ENCODE data around the gene PURB.

The PURB gene

DNA sequence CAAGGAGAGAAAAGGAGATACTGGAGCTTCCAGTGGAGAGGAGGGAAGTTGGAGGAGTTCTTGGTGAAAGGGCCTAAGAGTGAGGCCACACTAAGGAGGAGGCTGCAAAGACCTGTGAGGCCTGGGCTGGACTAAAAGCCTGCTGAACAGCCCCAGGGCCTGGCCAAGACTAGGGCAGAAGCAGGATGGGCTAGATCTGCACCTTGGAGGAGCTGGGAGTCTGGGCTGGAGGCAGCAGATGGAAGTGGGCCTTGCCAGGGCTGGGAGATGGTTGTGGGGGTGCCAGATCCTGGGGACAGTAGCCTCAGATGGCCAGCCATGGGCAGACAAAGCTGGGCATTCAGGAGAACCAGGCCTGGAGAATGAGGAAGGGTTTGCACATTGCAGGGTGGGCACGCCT lies 6.5 kb upstream of the PURB start:
- H3K4me3 ChIP-seq (ENCODE audit: insufficient read depth, low read depth, low read length): no peak overlapping the region
- no peak overlapping the region for H3K27ac ChIP-seq (ENCODE audit: insufficient read depth, low read depth, low read length, poor library complexity, severe bottlenecking)
- no peaks in the 10 kb centered on the region for H3K36me3 ChIP-seq (ENCODE audit: control insufficient read depth, insufficient read depth, low read length)
- no peaks in the 10 kb centered on the region for H3K4me1 ChIP-seq (ENCODE audit: control insufficient read depth, insufficient read depth, low read length)
- no peaks in the 10 kb centered on the region for H3K27me3 ChIP-seq (ENCODE audit: control insufficient read depth, insufficient read depth, low read length, poor library complexity, severe bottlenecking)
- WGBS, 2 experiments: 74 to 91% methylated on average over 1 of the region's 1 CpG
- H3K9me3 ChIP-seq (ENCODE audit: control insufficient read depth, low read length): no peaks in the 10 kb centered on the region

GRCh38 chr7:44891372-44891771 lies 6.0 kb upstream of the PURB start:
- Histone ChIP-seq H3K9me3 (ENCODE audit: control insufficient read depth, low read length) (no peaks in the 10 kb centered on the region), H3K36me3 (ENCODE audit: control insufficient read depth, insufficient read depth, low read length) (no peaks in the 10 kb centered on the region), H3K4me1 (ENCODE audit: control insufficient read depth, insufficient read depth, low read length) (no peaks in the 10 kb centered on the region), H3K4me3 (ENCODE audit: insufficient read depth, low read depth, low read length) (no peak overlapping the region), H3K27me3 (ENCODE audit: control insufficient read depth, insufficient read depth, low read length, poor library complexity, severe bottlenecking) (no peaks in the 10 kb centered on the region), H3K27ac (ENCODE audit: insufficient read depth, low read depth, low read length, poor library complexity, severe bottlenecking) (no peak overlapping the region)
- 60 to 65% methylated on average over 2 of the region's 2 CpGs for WGBS, 2 experiments

DNA sequence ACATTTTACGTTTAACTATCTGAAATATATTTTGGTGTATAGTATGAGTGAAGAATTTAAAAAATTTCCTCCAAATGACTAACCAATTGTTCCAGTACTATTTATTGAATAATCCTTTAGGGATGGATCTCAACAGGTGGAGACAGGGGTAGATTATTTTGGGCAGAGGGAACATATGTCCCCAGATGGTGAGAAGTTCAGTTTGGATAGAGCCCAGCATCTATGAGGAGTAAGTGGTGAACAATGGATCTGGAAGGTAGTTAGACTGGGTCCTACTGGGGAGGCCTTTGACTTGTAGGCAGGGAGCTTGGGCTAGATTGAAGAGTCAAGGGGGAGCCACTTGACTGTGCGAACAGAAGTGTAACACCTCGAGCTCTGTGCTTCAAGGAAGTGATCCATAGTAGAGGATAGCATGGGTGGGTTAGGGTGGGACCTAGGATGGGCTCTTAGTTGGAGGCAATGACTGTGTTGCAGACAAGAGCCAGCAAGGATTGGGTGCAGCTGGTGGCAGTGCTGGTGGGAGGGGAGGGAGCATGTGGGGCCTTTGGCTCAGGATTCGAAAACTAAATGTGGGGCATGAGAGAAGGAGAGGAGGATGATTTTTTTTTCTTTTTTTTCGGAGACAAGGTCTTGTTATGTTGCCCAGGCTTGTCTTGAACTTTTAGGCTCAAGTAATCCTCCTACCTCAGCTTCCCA lies 3.9 kb upstream of the PURB start:
- Histone ChIP-seq H3K27ac (ENCODE audit: insufficient read depth, low read depth, low read length, poor library complexity, severe bottlenecking) (no peak overlapping the region), H3K4me1 (ENCODE audit: control insufficient read depth, insufficient read depth, low read length) (peaks cover under 1% of the 10 kb centered on the region), H3K36me3 (ENCODE audit: control insufficient read depth, insufficient read depth, low read length) (no peaks in the 10 kb centered on the region), H3K9me3 (ENCODE audit: control insufficient read depth, low read length) (no peaks in the 10 kb centered on the region), H3K27me3 (ENCODE audit: control insufficient read depth, insufficient read depth, low read length, poor library complexity, severe bottlenecking) (no peaks in the 10 kb centered on the region), H3K4me3 (ENCODE audit: insufficient read depth, low read depth, low read length) (no peak overlapping the region)
- WGBS, 2 experiments: 81 to 85% methylated on average over 4 of the region's 5 CpGs

- no peak overlapping the region for H3K27ac ChIP-seq (ENCODE audit: insufficient read depth, low read depth, low read length, poor library complexity, severe bottlenecking)
Measured at GRCh38 chr7:44887293-44887692, 2.0 kb upstream of the PURB start.

DNA sequence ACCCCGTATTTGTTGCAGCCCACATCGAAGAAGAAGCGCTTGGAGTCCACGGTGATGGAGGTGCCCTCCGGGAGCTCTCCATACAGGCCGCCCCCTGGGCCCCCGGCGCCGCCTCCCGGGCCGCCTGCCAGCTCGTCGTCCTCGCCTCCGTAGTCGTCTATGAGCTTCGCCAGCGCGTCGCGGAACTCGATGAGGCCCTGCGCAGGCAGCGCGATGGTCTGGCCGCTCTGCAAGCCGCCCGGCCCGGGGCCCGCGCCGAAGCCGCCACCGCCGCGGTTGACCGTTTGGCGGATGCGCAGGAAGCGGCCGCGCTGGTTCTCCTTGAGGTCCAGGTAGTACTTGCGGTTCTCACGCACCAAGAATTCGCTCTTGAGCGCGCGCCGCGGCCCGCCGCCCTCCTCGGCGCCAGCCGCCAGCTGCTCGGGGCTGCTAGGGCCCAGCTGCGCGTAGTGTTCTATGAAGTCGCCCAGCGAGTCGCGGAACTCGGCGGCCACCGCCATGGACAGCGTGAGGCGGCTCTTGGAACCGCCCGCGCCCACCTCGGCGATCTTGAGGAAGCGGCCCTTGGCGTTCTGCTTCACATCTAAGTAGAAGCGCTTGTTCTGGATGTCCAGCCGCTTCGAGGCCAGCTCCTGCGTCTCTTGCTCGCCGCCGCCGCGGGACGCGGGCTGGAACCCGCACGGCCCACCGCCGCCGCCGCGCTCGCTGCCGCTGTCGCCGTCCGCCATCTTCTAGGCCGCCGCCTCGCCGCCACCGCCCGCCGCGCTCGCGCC lies 523 bp downstream of the PURB start:
- H3K4me3 ChIP-seq (ENCODE audit: insufficient read depth, low read depth, low read length): peak overlapping the region; percentile 90
- 0 to 1% methylated on average over 107 of the region's 107 CpGs for WGBS, 2 experiments

More at GRCh38 chr7:44887293-44887692, 2.0 kb upstream of the PURB start:
- WGBS, 2 experiments: 90 to 96% methylated on average over 6 of the region's 6 CpGs
- Histone ChIP-seq H3K9me3 (ENCODE audit: control insufficient read depth, low read length) (no peaks in the 10 kb centered on the region), H3K27me3 (ENCODE audit: control insufficient read depth, insufficient read depth, low read length, poor library complexity, severe bottlenecking) (no peaks in the 10 kb centered on the region), H3K4me3 (ENCODE audit: insufficient read depth, low read depth, low read length) (no peak overlapping the region), H3K4me1 (ENCODE audit: control insufficient read depth, insufficient read depth, low read length) (peaks cover 13% of the 10 kb centered on the region), H3K36me3 (ENCODE audit: control insufficient read depth, insufficient read depth, low read length) (peaks cover 6% of the 10 kb centered on the region)

DNA sequence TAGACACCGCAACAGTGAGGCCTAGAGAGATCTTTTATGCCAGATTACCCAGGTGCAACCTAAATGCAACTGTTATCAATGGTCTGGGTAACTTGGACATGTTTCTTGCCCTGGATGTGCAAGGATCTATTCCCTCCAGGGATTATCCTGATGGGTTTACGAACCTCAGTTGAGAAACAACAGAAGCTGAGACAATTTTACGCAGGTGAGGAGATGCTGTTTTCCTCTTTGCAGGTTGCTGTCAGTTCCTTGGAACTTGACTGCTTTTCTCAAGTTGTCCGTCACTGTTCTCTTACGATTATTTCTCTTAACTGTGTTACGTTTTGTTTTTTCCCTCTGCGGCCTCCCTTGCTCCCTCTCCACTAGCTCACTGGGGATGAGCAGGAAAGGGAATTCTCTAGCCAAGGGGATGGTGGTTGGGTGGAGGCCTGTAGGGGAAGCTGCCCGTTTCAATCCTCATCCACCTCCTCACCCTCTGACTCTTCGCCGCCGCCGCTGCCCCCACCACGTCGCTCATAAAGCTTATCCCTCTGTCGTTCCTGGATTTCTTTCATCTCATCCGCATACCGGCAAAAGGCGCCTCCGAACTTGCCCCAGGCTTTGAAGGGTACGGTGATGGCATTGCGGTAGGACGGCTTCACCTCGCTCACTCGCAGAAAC lies 1.2 kb downstream of the PURB start:
- H3K4me1 ChIP-seq (ENCODE audit: control insufficient read depth, insufficient read depth, low read length): peaks cover 28% of the 10 kb centered on the region
- no peaks in the 10 kb centered on the region for H3K27me3 ChIP-seq (ENCODE audit: control insufficient read depth, insufficient read depth, low read length, poor library complexity, severe bottlenecking)
- H3K36me3 ChIP-seq (ENCODE audit: control insufficient read depth, insufficient read depth, low read length): peaks cover 6% of the 10 kb centered on the region
- no peak overlapping the region for H3K27ac ChIP-seq (ENCODE audit: insufficient read depth, low read depth, low read length, poor library complexity, severe bottlenecking)
- WGBS, 2 experiments: 30 to 31% methylated on average over 24 of the region's 24 CpGs
- H3K9me3 ChIP-seq (ENCODE audit: control insufficient read depth, low read length): no peaks in the 10 kb centered on the region
- H3K4me3 ChIP-seq (ENCODE audit: insufficient read depth, low read depth, low read length): peak overlapping the region; percentile 90

More for the DNA sequence above, 523 bp downstream of the PURB start:
- Histone ChIP-seq H3K36me3 (ENCODE audit: control insufficient read depth, insufficient read depth, low read length) (peaks cover 6% of the 10 kb centered on the region), H3K27ac (ENCODE audit: insufficient read depth, low read depth, low read length, poor library complexity, severe bottlenecking) (peak overlapping the region; percentile 73), H3K4me1 (ENCODE audit: control insufficient read depth, insufficient read depth, low read length) (peaks cover 28% of the 10 kb centered on the region), H3K9me3 (ENCODE audit: control insufficient read depth, low read length) (no peaks in the 10 kb centered on the region), H3K27me3 (ENCODE audit: control insufficient read depth, insufficient read depth, low read length, poor library complexity, severe bottlenecking) (no peaks in the 10 kb centered on the region)

- Histone ChIP-seq H3K4me1 (ENCODE audit: control insufficient read depth, insufficient read depth, low read length) (peaks cover 28% of the 10 kb centered on the region), H3K27ac (ENCODE audit: insufficient read depth, low read depth, low read length, poor library complexity, severe bottlenecking) (no peak overlapping the region), H3K36me3 (ENCODE audit: control insufficient read depth, insufficient read depth, low read length) (peaks cover 6% of the 10 kb centered on the region), H3K4me3 (ENCODE audit: insufficient read depth, low read depth, low read length) (no peak overlapping the region), H3K27me3 (ENCODE audit: control insufficient read depth, insufficient read depth, low read length, poor library complexity, severe bottlenecking) (no peaks in the 10 kb centered on the region), H3K9me3 (ENCODE audit: control insufficient read depth, low read length) (no peaks in the 10 kb centered on the region)
- 80 to 86% methylated on average over 3 of the region's 3 CpGs for WGBS, 2 experiments
Measured at GRCh38 chr7:44882899-44883298, 2.4 kb downstream of the PURB start.

GRCh38 chr7:44881610-44882009 lies 3.7 kb downstream of the PURB start:
- H3K27ac ChIP-seq (ENCODE audit: insufficient read depth, low read depth, low read length, poor library complexity, severe bottlenecking): no peak overlapping the region
- peaks cover 28% of the 10 kb centered on the region for H3K4me1 ChIP-seq (ENCODE audit: control insufficient read depth, insufficient read depth, low read length)
- H3K36me3 ChIP-seq (ENCODE audit: control insufficient read depth, insufficient read depth, low read length): peaks cover 6% of the 10 kb centered on the region
- H3K27me3 ChIP-seq (ENCODE audit: control insufficient read depth, insufficient read depth, low read length, poor library complexity, severe bottlenecking): no peaks in the 10 kb centered on the region
- peak overlapping the region; percentile 24 for H3K4me3 ChIP-seq (ENCODE audit: insufficient read depth, low read depth, low read length)
- H3K9me3 ChIP-seq (ENCODE audit: control insufficient read depth, low read length): no peaks in the 10 kb centered on the region

DNA sequence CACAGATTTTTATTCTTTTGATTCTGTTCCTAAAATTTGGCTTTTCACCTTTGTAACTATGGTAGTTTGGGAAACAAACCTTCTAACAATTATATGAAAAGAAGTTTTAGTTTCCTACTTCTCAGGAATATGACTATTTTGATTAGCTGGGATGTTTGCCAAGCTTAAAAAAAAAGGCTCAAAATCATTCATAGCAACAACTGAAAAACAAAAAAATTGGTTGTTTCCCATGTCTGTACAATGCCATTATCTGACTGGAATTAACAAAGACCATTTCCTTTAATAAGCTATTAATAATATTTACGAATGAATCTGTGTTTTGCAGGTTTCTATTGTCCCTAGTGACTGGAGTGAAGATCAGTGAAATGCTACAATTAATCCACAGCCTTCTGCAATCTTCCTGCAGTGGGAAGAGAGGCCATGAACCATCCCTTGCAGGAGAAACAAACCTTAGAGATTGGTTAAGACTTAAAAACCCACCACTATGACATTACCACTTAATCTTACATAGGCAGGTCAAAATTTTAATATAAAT lies 4.2 kb downstream of the PURB start:
- WGBS, 2 experiments: 100% methylated on average over 1 of the region's 1 CpG
- Histone ChIP-seq H3K9me3 (ENCODE audit: control insufficient read depth, low read length) (no peaks in the 10 kb centered on the region), H3K27ac (ENCODE audit: insufficient read depth, low read depth, low read length, poor library complexity, severe bottlenecking) (no peak overlapping the region), H3K36me3 (ENCODE audit: control insufficient read depth, insufficient read depth, low read length) (peaks cover 6% of the 10 kb centered on the region), H3K4me3 (ENCODE audit: insufficient read depth, low read depth, low read length) (peak overlapping the region; percentile 24), H3K27me3 (ENCODE audit: control insufficient read depth, insufficient read depth, low read length, poor library complexity, severe bottlenecking) (no peaks in the 10 kb centered on the region), H3K4me1 (ENCODE audit: control insufficient read depth, insufficient read depth, low read length) (peaks cover 28% of the 10 kb centered on the region)

All from ectodermal cell (in vitro differentiated cells).